Nucleus accumbens (tissue), 56 donors: Measurements from ENCODE around the gene VARS1.

Experiments
- DNase-seq, 56 donors: peaks; one replicate each; lab custom pipeline; 2025; lab: John Stamatoyannopoulos, UW

VARS1 gene

DNA sequence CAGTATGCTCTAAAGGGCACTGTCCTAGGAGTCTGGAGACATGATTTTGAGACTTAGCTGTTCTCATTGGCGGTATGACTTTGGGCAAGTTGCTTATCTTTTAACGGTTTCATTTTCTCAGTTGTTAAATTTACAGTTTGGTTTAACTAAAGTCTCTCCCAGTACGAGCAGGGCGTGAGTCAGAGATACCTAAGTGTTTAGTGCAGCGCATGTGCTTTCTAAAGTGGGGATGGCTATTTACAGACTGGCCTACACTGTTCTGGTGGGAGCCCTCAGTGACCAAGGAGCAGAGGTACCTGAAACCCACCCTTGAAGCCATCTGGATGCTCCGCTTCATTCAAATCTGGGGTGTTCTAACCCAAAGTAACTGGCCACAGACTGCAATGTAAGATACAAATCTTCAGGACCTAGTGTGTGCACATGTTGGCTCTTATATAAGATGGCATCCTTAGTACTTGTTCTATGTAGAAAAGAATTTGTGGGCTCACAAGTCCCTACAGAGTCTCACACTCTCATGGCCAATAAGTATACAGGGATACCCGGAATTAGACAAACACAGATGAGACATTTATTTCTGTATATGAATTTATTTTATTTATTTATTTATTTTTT lies 45.0 kb downstream of the VARS1 start:
- DNase-seq, result no peak

DNA sequence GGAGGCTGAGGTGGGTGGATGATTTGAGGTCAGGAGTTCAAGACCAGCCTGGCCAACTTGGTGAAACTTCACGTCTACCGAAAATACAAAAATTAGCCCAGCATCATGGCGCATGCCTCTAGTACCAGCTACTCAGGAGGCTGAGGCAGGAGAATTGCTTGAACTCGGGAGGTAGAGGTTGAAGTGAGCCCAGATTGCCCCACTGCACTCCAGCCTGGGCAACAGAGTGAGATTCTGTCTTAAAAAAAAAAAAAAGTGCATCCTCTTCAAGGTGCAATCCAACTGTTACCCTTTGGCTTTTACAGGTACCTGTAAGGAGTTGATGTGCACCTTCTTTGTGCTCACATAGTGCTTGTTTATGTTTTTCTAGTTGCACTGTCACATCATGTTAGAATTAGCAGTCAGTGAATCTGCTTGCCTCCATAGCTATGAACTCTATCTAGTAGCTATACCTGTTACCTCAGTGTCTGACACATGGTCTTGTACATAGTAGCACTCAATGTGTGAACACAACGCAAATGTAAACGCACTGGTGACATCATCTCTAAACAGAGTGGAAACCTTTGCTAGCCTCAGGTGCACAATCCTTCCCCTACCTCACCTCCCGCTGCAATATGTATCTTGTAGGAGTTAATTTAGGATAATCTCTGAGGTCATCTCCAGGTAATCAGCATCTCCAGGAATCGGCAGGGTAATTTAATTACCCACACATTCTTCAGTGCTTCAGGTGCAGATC lies 46.1 kb downstream of the VARS1 start:
- DNase-seq, result no peak
